GM12878 (cell line): ENCODE results near the gene MEF2C. TPM values are rescaled to one million over a fixed set of nuclear protein-coding genes. Genes with fewer than 3 reads are reported as not detected.

Experiments used
- BCLAF1 ChIP-seq: fragments of 450-650 bp; IDR thresholded peaks from 2 replicates; pipeline ENCODE4 v1.6.1; 2017; ENCODE audit warnings: antibody characterized with exemption, mild to moderate bottlenecking, moderate library complexity
- BRCA1 ChIP-seq: IDR thresholded peaks from 2 replicates; pipeline ENCODE4 v1.6.1; 2011; ENCODE audit warnings: low read depth, low read length, improper control_type of control experiment
- DPF2 ChIP-seq: fragments of 450-650 bp; IDR thresholded peaks from 2 replicates; pipeline ENCODE4 v1.6.1; 2017; ENCODE audit warnings: mild to moderate bottlenecking
- GABPA ChIP-seq: IDR thresholded peaks from 2 replicates; pipeline ENCODE4 v1.6.1; 2014; ENCODE audit warnings: antibody characterized with exemption, low read depth, mild to moderate bottlenecking, inconsistent platforms
- HDAC6 ChIP-seq: fragments of 200-600 bp; sonication (generic); IDR thresholded peaks from one replicate; pipeline ENCODE4 v1.8.0; 2017; ENCODE audit warnings: antibody characterized with exemption; ENCODE audit not compliant: unreplicated experiment
- IRF5 ChIP-seq: fragments of 450-650 bp; IDR thresholded peaks from 2 replicates; pipeline ENCODE4 v1.6.1; 2017; ENCODE audit warnings: borderline replicate concordance
- KLF5 ChIP-seq: fragments of 450-650 bp; IDR thresholded peaks from 2 replicates; pipeline ENCODE4 v1.6.1; 2014; ENCODE audit warnings: mild to moderate bottlenecking; ENCODE audit not compliant: partially characterized antibody
- LARP7 ChIP-seq: fragments of 450-650 bp; IDR thresholded peaks from 2 replicates; pipeline ENCODE4 v1.6.1; 2017; ENCODE audit warnings: mild to moderate bottlenecking
- NFIC ChIP-seq: IDR thresholded peaks from 2 replicates; pipeline ENCODE4 v1.6.1; 2012; ENCODE audit warnings: low read depth, mild to moderate bottlenecking, inconsistent platforms, low read length, moderate library complexity
- NR2C2 ChIP-seq: IDR thresholded peaks from 2 replicates; pipeline ENCODE4 v1.6.1; 2011; ENCODE audit warnings: borderline replicate concordance, low read depth; ENCODE audit not compliant: control insufficient read depth, insufficient read length
- RUNX3 ChIP-seq: IDR thresholded peaks from 2 replicates; pipeline ENCODE4 v1.6.1; 2012; ENCODE audit warnings: low read length, inconsistent platforms
- SKIL ChIP-seq: fragments of 450-650 bp; IDR thresholded peaks from 2 replicates; pipeline ENCODE4 v1.6.1; 2017; ENCODE audit warnings: mild to moderate bottlenecking, low read depth, inconsistent platforms; ENCODE audit not compliant: poor library complexity, severe bottlenecking
- STAT1 ChIP-seq: fragments of 450-650 bp; conservative IDR thresholded peaks from 2 replicates; pipeline ENCODE4 v1.6.1; 2014; ENCODE audit warnings: antibody characterized with exemption, mild to moderate bottlenecking
- STAT3 ChIP-seq: IDR thresholded peaks from 2 replicates; pipeline ENCODE4 v1.6.1; 2011; ENCODE audit warnings: low read depth, low read length, improper control_type of control experiment
- USF1 ChIP-seq: IDR thresholded peaks from 2 replicates; pipeline ENCODE4 v1.6.1; 2011; ENCODE audit warnings: borderline replicate concordance, low read depth, mild to moderate bottlenecking, moderate library complexity, mixed read lengths, low read length; ENCODE audit not compliant: insufficient read depth; ENCODE audit errors: extremely low read length
- ZBTB4 ChIP-seq: fragments of 450-650 bp; formaldehyde crosslinking; IDR thresholded peaks from 2 replicates; pipeline ENCODE4 v1.4.0; 2022; ENCODE audit warnings: mild to moderate bottlenecking, moderate library complexity
- ZNF274 ChIP-seq: IDR thresholded peaks from one replicate; pipeline ENCODE4 v1.8.0; 2011; ENCODE audit not compliant: insufficient read length, insufficient read depth
- polyA plus RNA-seq, 11 experiments: library from polyadenylated mRNA; depleted of rRNA in 4 of 11; unstranded in 6 of 11; stranded (reverse) in 5 of 11; fragments of >200 nt; fragmentation: Nextera tagmentation in 4 of 11; fragmentation: Illumina TruSeq in 1 of 11; extraction: Ambion mirVana in 4 of 11; extraction: Trizol in 1 of 11; gene quantifications; 1 replicate in 1 of 11; 2 replicates in 10 of 11; pipeline versions ENCODE4 v1.2.1 to v1.2.3, GENCODE V29; 2011 to 2016; ENCODE audit warnings: inconsistent platforms in 2 of 11, missing spikeins in 2 of 11, low read depth in 1 of 11
- total RNA-seq, 4 experiments: library from RNA; depleted of rRNA in 3 of 4; stranded (reverse); fragments of >200 nt in 3 of 4; fragmentation: Illumina TruSeq in 1 of 4; extraction: Trizol in 1 of 4; gene quantifications; 2 replicates each; pipeline versions ENCODE4 v1.2.1 to v1.2.3, GENCODE V29; 2013 to 2021

Gene MEF2C
- total and polyA plus RNA-seq, 10 of the 15 experiments (the other 5 are each of a cell fraction or from before 2014, with no cell fraction given), result 104 to 225 (median 180) TPM

GRCh38 chr5:88729084-88729828 is 153.7 kb downstream of the MEF2C start (continued):
- TF ChIP-seq BRCA1, result no peak
- TF ChIP-seq STAT3, result no peak
- no peak for TF ChIP-seq NR2C2
- TF ChIP-seq ZNF274, result no peak
- no peak for TF ChIP-seq DPF2
- no peak for TF ChIP-seq GABPA
- no peak for TF ChIP-seq RUNX3
- no peak for TF ChIP-seq IRF5
- no peak for TF ChIP-seq HDAC6
- TF ChIP-seq BCLAF1, result no peak
- no peak for TF ChIP-seq LARP7
- TF ChIP-seq KLF5, result no peak
- no peak for TF ChIP-seq ZBTB4 (CRISPR knock-in tag)
- no peak for TF ChIP-seq USF1
- no peak for TF ChIP-seq STAT1
- peak; percentile 32; the same call in 1 of the 2 replicates for TF ChIP-seq NFIC
- TF ChIP-seq SKIL, result peak; percentile 64
